ENCODE data around the gene RGS6. TPM values are rescaled to one million over a fixed set of nuclear protein-coding genes. Genes with fewer than 3 reads are reported as not detected.

The RGS6 gene
- total and polyA plus RNA-seq, 2 of the 4 experiments (the other 2 are of a cell fraction), result not detected

- no peak for TF ChIP-seq ELK1 (IDR thresholded peaks at IDR 0.05; ENCODE audit: borderline replicate concordance, low read depth, low read length)
Observed at GRCh38 chr14:72237722-72238666, 305.8 kb downstream of the RGS6 start (continued).
